NB4 (cell line): Measurements from ENCODE around the gene C2CD2.

Source experiments
- POLR2A ChIP-seq: IDR thresholded peaks from 2 replicates; pipeline ENCODE4 v1.6.1; 2011; ENCODE audit warnings: mild to moderate bottlenecking; ENCODE audit not compliant: insufficient read length; ENCODE audit errors: extremely low read depth
- TF ChIP-seq, protein P1 (sequence below): IDR thresholded peaks from one replicate; pipeline ENCODE4 v1.5.1; 2012; ENCODE audit warnings: low read depth, low read length

DNA sequence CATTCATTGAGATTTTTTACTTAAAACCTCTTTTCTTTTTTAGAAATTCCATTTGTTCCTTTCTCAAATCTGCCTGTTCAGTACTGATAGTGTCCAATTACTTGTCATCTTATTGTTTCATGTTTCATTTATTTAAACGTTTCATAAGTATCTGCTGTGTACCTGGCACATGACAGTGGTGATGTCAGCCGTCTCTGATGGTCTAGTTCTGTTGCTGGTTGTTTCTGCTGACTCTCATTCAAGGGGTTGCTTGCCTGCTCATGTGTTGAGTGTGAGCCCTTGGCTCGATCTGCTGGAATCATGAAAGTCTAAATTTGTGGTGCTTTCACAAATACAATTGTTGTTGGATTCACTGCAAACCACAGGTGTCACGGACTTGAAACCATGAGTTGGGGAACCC lies 25.5 kb upstream of the C2CD2 start:
- TF ChIP-seq POLR2A, result no peak
- TF ChIP-seq, protein P1, sequence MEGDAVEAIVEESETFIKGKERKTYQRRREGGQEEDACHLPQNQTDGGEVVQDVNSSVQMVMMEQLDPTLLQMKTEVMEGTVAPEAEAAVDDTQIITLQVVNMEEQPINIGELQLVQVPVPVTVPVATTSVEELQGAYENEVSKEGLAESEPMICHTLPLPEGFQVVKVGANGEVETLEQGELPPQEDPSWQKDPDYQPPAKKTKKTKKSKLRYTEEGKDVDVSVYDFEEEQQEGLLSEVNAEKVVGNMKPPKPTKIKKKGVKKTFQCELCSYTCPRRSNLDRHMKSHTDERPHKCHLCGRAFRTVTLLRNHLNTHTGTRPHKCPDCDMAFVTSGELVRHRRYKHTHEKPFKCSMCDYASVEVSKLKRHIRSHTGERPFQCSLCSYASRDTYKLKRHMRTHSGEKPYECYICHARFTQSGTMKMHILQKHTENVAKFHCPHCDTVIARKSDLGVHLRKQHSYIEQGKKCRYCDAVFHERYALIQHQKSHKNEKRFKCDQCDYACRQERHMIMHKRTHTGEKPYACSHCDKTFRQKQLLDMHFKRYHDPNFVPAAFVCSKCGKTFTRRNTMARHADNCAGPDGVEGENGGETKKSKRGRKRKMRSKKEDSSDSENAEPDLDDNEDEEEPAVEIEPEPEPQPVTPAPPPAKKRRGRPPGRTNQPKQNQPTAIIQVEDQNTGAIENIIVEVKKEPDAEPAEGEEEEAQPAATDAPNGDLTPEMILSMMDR, result no peak
